HG03139 (cell line): ENCODE data around the gene PRELID1.

Source experiments
- ATAC-seq: cut with Tn5 transposase; IDR thresholded peaks from one replicate; pipeline ENCODE4 v1.9.1; 2021; ENCODE audit not compliant: unreplicated experiment

The PRELID1 gene

DNA sequence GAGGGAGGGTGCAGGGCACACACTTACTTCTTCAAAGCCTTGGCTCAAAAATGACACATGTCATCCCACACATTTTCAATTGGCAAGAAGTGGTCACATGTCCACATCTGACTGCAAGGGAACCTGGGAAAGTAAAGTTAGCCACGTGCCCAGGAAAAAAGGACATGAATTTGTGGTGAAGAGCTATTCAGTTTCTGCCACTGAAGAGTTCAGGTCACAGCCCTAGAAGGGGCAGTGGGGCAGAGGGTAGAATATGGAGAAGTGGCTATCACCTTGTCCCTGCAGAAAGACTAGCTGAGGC lies 52.2 kb downstream of the PRELID1 start:
- ATAC-seq: no peak
